ENCODE data around the gene ARNT2. TPM values are rescaled to one million over a fixed set of nuclear protein-coding genes. Genes with fewer than 3 reads are reported as not detected.
A peak's percentile ranks its signal among the peaks of the same experiment; 100 is the strongest.

Gene ARNT2
- total and polyA plus RNA-seq, 8 donors: 0.58 to 27.4 (median 1.6) TPM

- intact Hi-C loops (cut with DNase I; ENCODE audit: low total_unique reads): loop anchor here (5.0 to 10.0 kb wide), 2 partner anchors 119 to 394 kb away; no protein-coding TSS in a partner anchor
- H3K27ac ChIP-seq: no peak overlapping the region
- no peak for TF ChIP-seq EP300 (IDR thresholded peaks at IDR 0.05)
- TF ChIP-seq POLR2AphosphoS5 (IDR thresholded peaks at IDR 0.05): no peak
- no peak for TF ChIP-seq POLR2A (IDR thresholded peaks at IDR 0.05)
- TF ChIP-seq, protein P1, sequence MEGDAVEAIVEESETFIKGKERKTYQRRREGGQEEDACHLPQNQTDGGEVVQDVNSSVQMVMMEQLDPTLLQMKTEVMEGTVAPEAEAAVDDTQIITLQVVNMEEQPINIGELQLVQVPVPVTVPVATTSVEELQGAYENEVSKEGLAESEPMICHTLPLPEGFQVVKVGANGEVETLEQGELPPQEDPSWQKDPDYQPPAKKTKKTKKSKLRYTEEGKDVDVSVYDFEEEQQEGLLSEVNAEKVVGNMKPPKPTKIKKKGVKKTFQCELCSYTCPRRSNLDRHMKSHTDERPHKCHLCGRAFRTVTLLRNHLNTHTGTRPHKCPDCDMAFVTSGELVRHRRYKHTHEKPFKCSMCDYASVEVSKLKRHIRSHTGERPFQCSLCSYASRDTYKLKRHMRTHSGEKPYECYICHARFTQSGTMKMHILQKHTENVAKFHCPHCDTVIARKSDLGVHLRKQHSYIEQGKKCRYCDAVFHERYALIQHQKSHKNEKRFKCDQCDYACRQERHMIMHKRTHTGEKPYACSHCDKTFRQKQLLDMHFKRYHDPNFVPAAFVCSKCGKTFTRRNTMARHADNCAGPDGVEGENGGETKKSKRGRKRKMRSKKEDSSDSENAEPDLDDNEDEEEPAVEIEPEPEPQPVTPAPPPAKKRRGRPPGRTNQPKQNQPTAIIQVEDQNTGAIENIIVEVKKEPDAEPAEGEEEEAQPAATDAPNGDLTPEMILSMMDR (IDR thresholded peaks at IDR 0.05): no peak
- H3K4me3 ChIP-seq: no peak overlapping the region
- 68 to 77% (median 71%) methylated on average over 4 of the region's 4 CpGs for WGBS, 5 donors
- no peaks in the 10 kb centered on the region for H3K27me3 ChIP-seq
- DNase-seq: no peak
- no peaks in the 10 kb centered on the region for H3K4me1 ChIP-seq
- H3K36me3 ChIP-seq: peaks cover 0 to 34% (median 0%) of the 10 kb centered on the region in 4 donors
- no peaks in the 10 kb centered on the region for H3K9me3 ChIP-seq
Measured at GRCh38 chr15:80573606-80574005, 169.4 kb downstream of the ARNT2 start.

- TF ChIP-seq EP300 (IDR thresholded peaks at IDR 0.05) (no peak), POLR2A (IDR thresholded peaks at IDR 0.05) (no peak), POLR2AphosphoS5 (IDR thresholded peaks at IDR 0.05) (no peak)
- TF ChIP-seq, protein P1 (IDR thresholded peaks at IDR 0.05): no peak
- no peak overlapping the region for H3K4me3 ChIP-seq
- 76 to 84% (median 79%) methylated on average over 6 of the region's 6 CpGs for WGBS, 5 donors
- no peaks in the 10 kb centered on the region for H3K9me3 ChIP-seq
- no peak for DNase-seq
- H3K36me3 ChIP-seq: peaks cover 0 to 34% (median 0%) of the 10 kb centered on the region in 4 donors
- intact Hi-C loops (cut with DNase I; ENCODE audit: low total_unique reads): loop anchor here (5.0 to 10.0 kb wide), 2 partner anchors 120 to 393 kb away; no protein-coding TSS in a partner anchor
- no peaks in the 10 kb centered on the region for H3K27me3 ChIP-seq
- no peaks in the 10 kb centered on the region for H3K4me1 ChIP-seq
- H3K27ac ChIP-seq: no peak overlapping the region
Measured at GRCh38 chr15:80574590-80574989, 170.4 kb downstream of the ARNT2 start.

- no peaks in the 10 kb centered on the region for H3K27me3 ChIP-seq
- no peaks in the 10 kb centered on the region for H3K9me3 ChIP-seq
- no peak overlapping the region for H3K27ac ChIP-seq
- H3K4me3 ChIP-seq: no peak overlapping the region
- TF ChIP-seq EP300 (IDR thresholded peaks at IDR 0.05): no peak
- no peak for TF ChIP-seq POLR2A (IDR thresholded peaks at IDR 0.05)
- no peak for TF ChIP-seq POLR2AphosphoS5 (IDR thresholded peaks at IDR 0.05)
- TF ChIP-seq, protein P1 (IDR thresholded peaks at IDR 0.05): no peak
- DNase-seq: no peak
- WGBS, 5 donors: 93 to 98% (median 96%) methylated on average over 12 of the region's 12 CpGs
- no peaks in the 10 kb centered on the region for H3K4me1 ChIP-seq
- intact Hi-C loops (cut with DNase I; ENCODE audit: low total_unique reads): loop anchor here (10.0 kb wide), 1 partner anchor 122 kb away; no protein-coding TSS in a partner anchor
- peaks cover 0 to 42% (median 4%) of the 10 kb centered on the region in 4 donors for H3K36me3 ChIP-seq
Measured at GRCh38 chr15:80576519-80577090, 172.4 kb downstream of the ARNT2 start.

- no peaks in the 10 kb centered on the region for H3K27me3 ChIP-seq
- no peaks in the 10 kb centered on the region for H3K9me3 ChIP-seq
- DNase-seq: peak in 1 of 2 donors; percentile 16
- no peak overlapping the region for H3K4me3 ChIP-seq
- no peak overlapping the region for H3K27ac ChIP-seq
- 91 to 93% (median 93%) methylated on average over 7 to 8 of the region's 8 CpGs for WGBS, 5 donors
- no peaks in the 10 kb centered on the region for H3K4me1 ChIP-seq
- peaks cover 0 to 50% (median 4%) of the 10 kb centered on the region in 4 donors for H3K36me3 ChIP-seq
- intact Hi-C loops (cut with DNase I; ENCODE audit: low total_unique reads): loop anchor here (10.0 kb wide), 1 partner anchor 123 kb away; no protein-coding TSS in a partner anchor
- TF ChIP-seq POLR2AphosphoS5 (IDR thresholded peaks at IDR 0.05) (no peak), EP300 (IDR thresholded peaks at IDR 0.05) (no peak), POLR2A (IDR thresholded peaks at IDR 0.05) (no peak)
- TF ChIP-seq, protein P1 (IDR thresholded peaks at IDR 0.05): no peak
Measured at GRCh38 chr15:80577552-80578205, 173.5 kb downstream of the ARNT2 start.
